Esophagus muscularis mucosa (tissue), 4 donors: ENCODE data around the gene HAPLN3. TPM values are rescaled to one million over a fixed set of nuclear protein-coding genes. Genes with fewer than 3 reads are reported as not detected.

Experiments
- DNase-seq: peaks from one replicate; pipeline ENCODE4 v3.0.0-alpha.2; 2017; ENCODE audit errors: extremely low spot score
- H3K27ac ChIP-seq, 4 donors: fragments of 200-600 bp; sonication (generic); replicated peaks in 1 of 4; 1 replicate in 3 of 4; 2 replicates in 1 of 4; pipeline ENCODE4 v1.5.1; 2016 to 2019; ENCODE audit warnings: mild to moderate bottlenecking in 1 of 4
- H3K27me3 ChIP-seq, 4 donors: fragments of 200-600 bp; sonication (generic); one replicate each; pipeline versions ENCODE4 v1.5.1 to v1.6.0; 2016 to 2019
- H3K36me3 ChIP-seq, 4 donors: fragments of 200-600 bp; sonication (generic); one replicate each; pipeline ENCODE4 v1.5.1; 2016 to 2019
- H3K4me1 ChIP-seq, 4 donors: fragments of 200-600 bp; sonication (generic); one replicate each; pipeline ENCODE4 v1.5.1; 2016 to 2019
- H3K4me3 ChIP-seq, 4 donors: fragments of 200-600 bp; sonication (generic); 1 replicate in 2 of 4; 2 replicates in 2 of 4; pipeline ENCODE4 v1.5.1; 2016 to 2019; ENCODE audit warnings: mild to moderate bottlenecking in 4 of 4, moderate library complexity in 1 of 4
- H3K9me3 ChIP-seq, 4 donors: fragments of 200-600 bp; sonication (generic); 1 replicate in 3 of 4; 2 replicates in 1 of 4; pipeline ENCODE4 v1.5.1; 2016 to 2019
- EP300 ChIP-seq: sonication (generic); formaldehyde crosslinking; IDR thresholded peaks from one replicate; pipeline ENCODE4 v1.6.1; 2017; ENCODE audit warnings: antibody characterized with exemption
- POLR2A ChIP-seq: fragments of 450-650 bp; IDR thresholded peaks from one replicate; pipeline ENCODE4 v1.6.1; 2017; ENCODE audit warnings: antibody characterized with exemption, moderate library complexity, mild to moderate bottlenecking, low read depth
- POLR2AphosphoS5 ChIP-seq, 2 donors: sonication (generic); formaldehyde crosslinking; IDR thresholded peaks; one replicate each; pipeline ENCODE4 v1.6.1; 2017; ENCODE audit warnings: antibody characterized with exemption in 2 of 2
- WGBS: methylation state at CpG from one replicate; pipeline ENCODE4 v1.1.5; 2018; 5-methylcytosine and 5-hydroxymethylcytosine counted together
- intact Hi-C: fragments of 100-400 bp; cut with DNase I; formaldehyde crosslinking; loops from one replicate; pipeline ENCODE4 v1.15.1; 2023
- total RNA-seq, 4 donors: library from RNA; depleted of rRNA; stranded (reverse); fragments of >200 nt; gene quantifications; one replicate each; pipeline versions ENCODE4 v1.1.0 to v1.2.1, GENCODE V29; 2016
- TF ChIP-seq, protein P1 (sequence below), 3 experiments: fragments of 200-600 bp in 2 of 3; fragments of 450-650 bp in 1 of 3; sonication (generic) in 2 of 3; IDR thresholded peaks; one replicate each; pipeline ENCODE4 v1.5.1; 2017 to 2019; ENCODE audit warnings: antibody characterized with exemption in 3 of 3, mild to moderate bottlenecking in 2 of 3, moderate library complexity in 1 of 3

Gene HAPLN3
- total RNA-seq, 4 donors from 2014 or later: 5.0 to 13.4 (median 9.9) TPM

DNA sequence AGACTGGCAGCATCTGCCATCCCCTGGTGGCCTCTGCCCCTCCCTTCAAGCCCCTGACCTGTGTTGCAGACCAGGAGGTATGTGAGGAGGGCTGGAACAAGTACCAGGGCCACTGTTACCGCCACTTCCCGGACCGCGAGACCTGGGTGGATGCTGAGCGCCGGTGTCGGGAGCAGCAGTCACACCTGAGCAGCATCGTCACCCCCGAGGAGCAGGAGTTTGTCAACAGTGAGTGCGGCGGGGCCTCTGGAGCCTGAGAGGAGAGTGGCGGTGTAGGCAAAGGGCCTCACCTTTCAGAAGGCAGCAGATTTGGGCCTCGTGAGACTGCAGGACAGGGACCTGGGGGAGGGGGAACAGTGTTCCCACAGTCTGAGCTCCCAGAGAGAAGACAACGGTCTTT lies 24.0 kb downstream of the HAPLN3 start:
- Histone ChIP-seq H3K27ac (no peak overlapping the region), H3K9me3 (no peaks in the 10 kb centered on the region), H3K4me1 (peaks cover 0 to 4% (median 2%) of the 10 kb centered on the region in 4 donors), H3K27me3 (peaks cover 0 to 48% (median 0%) of the 10 kb centered on the region in 4 donors), H3K4me3 (no peak overlapping the region), H3K36me3 (no peaks in the 10 kb centered on the region)
- WGBS: 84% methylated on average over 14 of the region's 14 CpGs
- TF ChIP-seq POLR2AphosphoS5 (IDR thresholded peaks at IDR 0.05): no peak
- no peak for TF ChIP-seq POLR2A
- TF ChIP-seq EP300: no peak
- TF ChIP-seq, protein P1, sequence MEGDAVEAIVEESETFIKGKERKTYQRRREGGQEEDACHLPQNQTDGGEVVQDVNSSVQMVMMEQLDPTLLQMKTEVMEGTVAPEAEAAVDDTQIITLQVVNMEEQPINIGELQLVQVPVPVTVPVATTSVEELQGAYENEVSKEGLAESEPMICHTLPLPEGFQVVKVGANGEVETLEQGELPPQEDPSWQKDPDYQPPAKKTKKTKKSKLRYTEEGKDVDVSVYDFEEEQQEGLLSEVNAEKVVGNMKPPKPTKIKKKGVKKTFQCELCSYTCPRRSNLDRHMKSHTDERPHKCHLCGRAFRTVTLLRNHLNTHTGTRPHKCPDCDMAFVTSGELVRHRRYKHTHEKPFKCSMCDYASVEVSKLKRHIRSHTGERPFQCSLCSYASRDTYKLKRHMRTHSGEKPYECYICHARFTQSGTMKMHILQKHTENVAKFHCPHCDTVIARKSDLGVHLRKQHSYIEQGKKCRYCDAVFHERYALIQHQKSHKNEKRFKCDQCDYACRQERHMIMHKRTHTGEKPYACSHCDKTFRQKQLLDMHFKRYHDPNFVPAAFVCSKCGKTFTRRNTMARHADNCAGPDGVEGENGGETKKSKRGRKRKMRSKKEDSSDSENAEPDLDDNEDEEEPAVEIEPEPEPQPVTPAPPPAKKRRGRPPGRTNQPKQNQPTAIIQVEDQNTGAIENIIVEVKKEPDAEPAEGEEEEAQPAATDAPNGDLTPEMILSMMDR (IDR thresholded peaks at IDR 0.05): no peak
- intact Hi-C loops: no loop called here
- no peak for DNase-seq

DNA sequence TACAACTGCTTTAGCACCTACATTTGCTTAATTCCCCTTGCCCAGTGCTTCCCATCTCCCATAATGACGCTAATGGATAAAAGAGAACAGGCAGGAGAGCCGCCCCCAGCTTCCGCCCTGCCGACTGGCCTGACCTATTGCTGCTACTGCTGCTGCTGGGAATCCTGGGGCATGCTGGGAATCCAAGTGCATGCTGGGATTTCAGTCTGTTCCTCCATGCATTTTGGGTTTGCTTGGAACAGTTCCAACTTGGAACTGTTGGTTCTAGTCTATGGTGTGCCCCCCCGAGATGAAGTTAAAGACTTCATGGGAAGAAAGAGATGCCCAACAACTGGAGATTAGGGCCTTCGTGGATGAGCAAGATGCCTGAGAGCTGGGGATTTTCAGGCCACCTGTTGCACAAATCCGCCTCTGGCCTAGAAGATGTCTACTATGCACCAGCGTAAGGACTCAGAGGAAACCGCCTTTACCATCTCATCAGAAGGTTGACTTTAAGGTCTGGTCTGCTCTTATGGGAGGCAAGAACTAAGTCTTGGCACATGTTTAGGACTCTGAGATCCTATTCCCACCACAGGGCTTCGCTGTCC lies 29.0 kb downstream of the HAPLN3 start:
- Histone ChIP-seq H3K36me3 (no peaks in the 10 kb centered on the region), H3K4me1 (no peaks in the 10 kb centered on the region), H3K27ac (no peak overlapping the region), H3K27me3 (peaks cover 0 to 16% (median 0%) of the 10 kb centered on the region in 4 donors), H3K9me3 (no peaks in the 10 kb centered on the region), H3K4me3 (no peak overlapping the region)
- WGBS: 92% methylated on average over 10 of the region's 10 CpGs
- DNase-seq: no peak
- TF ChIP-seq EP300 (no peak), POLR2AphosphoS5 (IDR thresholded peaks at IDR 0.05) (no peak), POLR2A (no peak)
- TF ChIP-seq, protein P1 (IDR thresholded peaks at IDR 0.05): no peak
- intact Hi-C loops: no loop called here

DNA sequence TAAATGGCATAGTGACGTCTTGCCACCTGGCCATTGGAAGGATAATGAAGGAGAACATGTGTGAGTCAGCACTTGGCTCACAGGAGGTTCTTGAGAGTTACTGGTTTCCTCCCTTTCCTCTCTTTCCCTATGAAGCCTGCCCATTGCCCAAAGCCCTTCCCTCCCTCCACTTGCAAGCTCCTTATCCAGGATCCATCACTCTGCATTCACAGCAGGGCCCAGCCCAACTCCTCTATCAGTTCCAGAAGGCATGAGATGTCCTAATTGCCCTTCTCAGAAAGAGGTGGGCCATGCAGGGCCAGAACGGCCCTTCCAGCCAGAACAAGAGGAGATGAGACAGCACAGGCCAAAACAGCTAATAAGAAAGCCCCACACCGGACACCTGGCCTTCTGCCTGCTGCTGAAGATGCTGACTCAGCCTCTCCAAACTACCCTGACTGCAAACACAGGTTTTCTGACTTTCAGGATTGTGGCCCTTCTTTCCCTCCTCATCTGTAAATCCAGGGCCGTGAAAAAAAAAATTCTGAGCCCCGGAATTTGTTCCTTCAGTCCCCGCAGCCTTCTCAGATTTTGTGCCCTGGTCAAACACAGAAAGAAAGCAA lies 29.7 kb downstream of the HAPLN3 start:
- TF ChIP-seq, protein P1 (IDR thresholded peaks at IDR 0.05): no peak
- TF ChIP-seq POLR2AphosphoS5 (IDR thresholded peaks at IDR 0.05) (no peak), POLR2A (no peak)
- 76% methylated on average over 6 of the region's 6 CpGs for WGBS
- intact Hi-C loops: no loop called here

DNA sequence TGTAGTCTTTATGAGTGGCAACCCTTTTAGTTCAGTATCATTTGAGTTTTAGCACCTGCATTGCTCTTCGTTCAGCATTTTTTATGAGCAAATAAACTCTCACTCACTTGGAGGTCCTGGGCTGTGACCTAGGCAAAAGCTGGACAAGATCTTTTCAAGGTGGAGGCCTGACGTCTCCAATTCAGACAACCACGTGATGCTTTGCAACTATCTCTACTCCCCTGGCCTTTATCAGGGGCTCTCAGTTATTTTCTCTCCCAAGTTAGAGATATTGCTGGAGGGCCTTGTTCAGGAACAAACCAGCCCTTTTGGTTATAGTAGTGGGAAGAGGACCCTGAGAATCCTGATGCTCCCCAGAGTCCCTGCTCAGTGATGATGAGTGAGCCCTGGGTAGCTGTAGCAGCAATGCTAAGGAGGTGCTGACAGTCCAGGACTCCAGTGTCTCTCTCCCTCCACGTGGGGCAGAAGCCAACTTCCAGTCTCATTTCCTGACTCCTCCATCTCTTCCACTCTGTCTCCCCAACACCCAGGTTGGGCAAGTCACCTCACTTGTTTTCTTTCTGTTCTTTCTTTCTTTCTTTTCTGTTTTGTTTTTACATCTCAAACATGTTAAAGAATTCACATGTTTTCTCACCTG lies 30.4 kb downstream of the HAPLN3 start:
- Histone ChIP-seq H3K4me1 (no peaks in the 10 kb centered on the region), H3K36me3 (no peaks in the 10 kb centered on the region), H3K27me3 (peaks cover 0 to 2% (median 0%) of the 10 kb centered on the region in 4 donors), H3K9me3 (no peaks in the 10 kb centered on the region), H3K4me3 (no peak overlapping the region), H3K27ac (no peak overlapping the region)
- TF ChIP-seq, protein P1 (IDR thresholded peaks at IDR 0.05): no peak
- TF ChIP-seq POLR2A (no peak), EP300 (no peak), POLR2AphosphoS5 (IDR thresholded peaks at IDR 0.05) (no peak)
- intact Hi-C loops: no loop called here
- no peak for DNase-seq
- whole genome bisulfite sequencing: 71% methylated on average over 4 of the region's 4 CpGs

More for the DNA sequence above, 29.7 kb downstream of the HAPLN3 start:
- H3K36me3 ChIP-seq: no peaks in the 10 kb centered on the region
- no peaks in the 10 kb centered on the region for H3K9me3 ChIP-seq
- DNase-seq: no peak
- H3K4me1 ChIP-seq: no peaks in the 10 kb centered on the region
- no peak overlapping the region for H3K4me3 ChIP-seq
- H3K27ac ChIP-seq: no peak overlapping the region
- peaks cover 0 to 8% (median 0%) of the 10 kb centered on the region in 4 donors for H3K27me3 ChIP-seq
